Subcutaneous adipose tissue (tissue), 4 donors: ENCODE results near the gene PRDM16. TPM values are rescaled to one million over a fixed set of nuclear protein-coding genes. Genes with fewer than 3 reads are reported as not detected.

Experiments
- CTCF ChIP-seq: fragments of 450-650 bp; IDR thresholded peaks from one replicate; pipeline ENCODE4 v1.5.1; 2016; ENCODE audit warnings: low read depth, mild to moderate bottlenecking, control low read depth, antibody characterized with exemption, moderate library complexity
- total RNA-seq, 4 donors: library from RNA; depleted of rRNA; stranded (reverse); fragments of >200 nt; gene quantifications; one replicate each; pipeline ENCODE4 v1.1.0, GENCODE V29; 2016

The PRDM16 gene
- total RNA-seq, 4 donors from 2014 or later = 0.82 to 1.7 (median 1.1) TPM

- TF ChIP-seq CTCF = no peak
These were observed 213.2 kb downstream of the PRDM16 start for GRCh38 chr1:3282186-3282585.

DNA sequence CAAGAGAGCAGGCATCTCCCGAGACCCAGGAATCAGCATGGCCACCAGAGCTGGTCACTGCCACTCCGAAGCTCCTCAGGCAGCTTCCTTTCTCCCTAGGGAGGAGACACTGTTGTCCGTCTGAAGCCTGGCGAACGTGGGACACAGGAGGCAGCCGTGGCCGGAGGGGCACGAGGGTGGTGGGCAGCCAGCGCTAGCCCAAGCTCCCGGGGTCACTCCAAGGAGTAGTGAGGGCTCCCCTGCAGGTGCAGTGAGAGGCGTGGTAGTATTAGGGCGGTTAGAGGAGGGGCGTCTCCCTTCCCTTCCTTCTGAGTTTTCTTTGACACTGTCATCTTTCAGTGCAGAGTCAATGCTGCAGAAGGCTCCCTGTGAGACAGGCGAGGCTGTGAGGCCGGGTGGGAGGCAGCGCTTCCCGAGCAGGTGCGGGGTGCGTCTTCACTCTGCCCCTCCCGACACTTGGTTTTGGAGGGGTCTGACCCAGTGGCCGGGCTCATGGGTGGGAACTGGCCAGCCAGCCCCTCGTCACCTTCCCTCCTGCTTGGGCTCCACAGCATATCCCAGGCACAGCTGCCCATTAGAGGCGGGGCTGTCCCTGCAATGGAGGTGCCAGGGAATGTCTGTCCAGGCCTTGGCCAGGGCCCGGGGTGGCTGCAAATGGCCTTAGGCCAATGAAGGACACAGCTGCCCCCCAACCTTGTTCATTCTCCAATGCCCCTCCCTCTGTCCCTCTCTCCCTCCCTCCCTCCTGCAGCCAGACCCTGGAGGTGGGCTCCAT lies 213.8 kb downstream of the PRDM16 start:
- no peak for TF ChIP-seq CTCF

- no peak for TF ChIP-seq CTCF
These were observed 214.8 kb downstream of the PRDM16 start for GRCh38 chr1:3283849-3284248.

GRCh38 chr1:3284691-3285090 lies 215.7 kb downstream of the PRDM16 start:
- TF ChIP-seq CTCF = no peak

GRCh38 chr1:3285106-3285740 lies 216.2 kb downstream of the PRDM16 start:
- TF ChIP-seq CTCF = no peak

GRCh38 chr1:3287656-3288160 lies 218.7 kb downstream of the PRDM16 start:
- TF ChIP-seq CTCF = no peak

- no peak for TF ChIP-seq CTCF
These were observed 220.5 kb downstream of the PRDM16 start for GRCh38 chr1:3289502-3289901.
